ENCODE results near the gene CCR5. TPM values are rescaled to one million over a fixed set of nuclear protein-coding genes. Genes with fewer than 3 reads are reported as not detected.

The CCR5 gene
- total RNA-seq, 4 donors from 2014 or later = 0.66 to 1.7 (median 1.1) TPM

DNA sequence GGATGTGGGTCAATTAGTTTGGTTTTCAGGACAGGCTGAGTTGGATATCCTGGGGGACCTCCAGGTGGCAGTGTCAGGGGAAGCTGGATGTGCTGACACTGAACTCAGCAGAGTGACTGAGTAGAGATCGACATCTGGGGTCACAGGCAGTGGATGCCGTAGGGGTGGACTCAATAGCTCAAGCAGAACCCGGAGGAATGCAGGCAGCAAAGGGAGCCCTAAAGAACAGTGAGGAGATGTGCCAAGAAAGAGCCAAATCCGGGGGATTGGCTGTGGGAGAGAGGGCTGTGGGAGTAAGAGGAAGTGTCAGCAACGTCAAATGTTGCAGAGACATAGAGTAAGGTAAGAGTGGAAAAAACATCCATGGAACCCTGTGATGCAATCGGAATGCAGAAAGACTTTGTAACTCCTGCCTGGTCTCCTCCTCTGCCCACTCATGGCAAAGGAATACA is 24.5 kb downstream of the CCR5 start:
- Histone ChIP-seq H3K4me3 (no peak overlapping the region), H3K27ac (peak overlapping the region in 1 of 4 donors; percentile 1), H3K9me3 (no peaks in the 10 kb centered on the region), H3K27me3 (no peaks in the 10 kb centered on the region), H3K4me1 (no peaks in the 10 kb centered on the region), H3K36me3 (no peaks in the 10 kb centered on the region)
- DNase-seq = no peak
- TF ChIP-seq POLR2A (IDR thresholded peaks at IDR 0.05) = no peak
- TF ChIP-seq, protein P1, sequence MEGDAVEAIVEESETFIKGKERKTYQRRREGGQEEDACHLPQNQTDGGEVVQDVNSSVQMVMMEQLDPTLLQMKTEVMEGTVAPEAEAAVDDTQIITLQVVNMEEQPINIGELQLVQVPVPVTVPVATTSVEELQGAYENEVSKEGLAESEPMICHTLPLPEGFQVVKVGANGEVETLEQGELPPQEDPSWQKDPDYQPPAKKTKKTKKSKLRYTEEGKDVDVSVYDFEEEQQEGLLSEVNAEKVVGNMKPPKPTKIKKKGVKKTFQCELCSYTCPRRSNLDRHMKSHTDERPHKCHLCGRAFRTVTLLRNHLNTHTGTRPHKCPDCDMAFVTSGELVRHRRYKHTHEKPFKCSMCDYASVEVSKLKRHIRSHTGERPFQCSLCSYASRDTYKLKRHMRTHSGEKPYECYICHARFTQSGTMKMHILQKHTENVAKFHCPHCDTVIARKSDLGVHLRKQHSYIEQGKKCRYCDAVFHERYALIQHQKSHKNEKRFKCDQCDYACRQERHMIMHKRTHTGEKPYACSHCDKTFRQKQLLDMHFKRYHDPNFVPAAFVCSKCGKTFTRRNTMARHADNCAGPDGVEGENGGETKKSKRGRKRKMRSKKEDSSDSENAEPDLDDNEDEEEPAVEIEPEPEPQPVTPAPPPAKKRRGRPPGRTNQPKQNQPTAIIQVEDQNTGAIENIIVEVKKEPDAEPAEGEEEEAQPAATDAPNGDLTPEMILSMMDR (IDR thresholded peaks at IDR 0.05) = peak in 2 of 6 experiments; percentile 13 to 20

DNA sequence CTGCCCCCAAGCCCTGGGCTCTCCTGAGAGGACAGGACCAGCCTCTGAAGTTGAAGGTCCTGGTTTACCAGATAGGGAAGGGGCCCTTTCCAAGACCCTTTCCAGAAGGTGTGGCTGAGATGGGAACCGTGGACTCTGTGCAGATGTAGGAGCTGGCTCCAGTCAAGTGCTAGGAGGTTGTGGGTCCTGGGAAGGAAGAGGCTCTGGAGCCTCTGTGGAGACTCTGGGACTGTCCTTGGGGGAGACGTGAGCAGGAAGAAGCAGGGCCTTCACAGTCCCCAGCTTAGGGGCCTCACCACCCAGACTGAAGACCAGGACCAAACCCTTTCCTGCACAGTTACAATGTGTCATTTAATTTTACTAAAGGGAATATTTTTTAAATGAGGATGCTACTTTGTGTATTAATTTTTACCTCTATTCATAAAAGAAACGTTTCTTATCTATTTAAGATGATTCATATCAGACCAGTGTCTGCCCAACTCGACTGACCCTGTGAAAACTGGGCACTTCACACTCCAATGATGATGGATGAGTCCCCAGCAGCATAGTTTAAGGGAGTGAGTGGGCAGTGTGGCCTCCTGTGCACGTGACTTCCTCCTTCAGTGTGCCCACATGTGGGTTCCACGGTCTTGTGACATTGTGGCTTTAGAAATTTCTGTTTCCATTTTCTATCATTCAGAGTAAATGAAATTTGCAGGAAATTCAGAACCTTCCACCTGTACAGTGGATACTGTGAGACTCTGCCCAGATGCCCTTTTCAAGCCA is 25.2 kb downstream of the CCR5 start:
- TF ChIP-seq, protein P1 (IDR thresholded peaks at IDR 0.05) = no peak
- no peak for TF ChIP-seq POLR2A (IDR thresholded peaks at IDR 0.05)
- Histone ChIP-seq H3K4me3 (no peak overlapping the region), H3K9me3 (no peaks in the 10 kb centered on the region), H3K4me1 (no peaks in the 10 kb centered on the region), H3K36me3 (no peaks in the 10 kb centered on the region), H3K27me3 (no peaks in the 10 kb centered on the region), H3K27ac (peak overlapping the region in 1 of 4 donors; percentile 1)
- peak in 2 of 3 donors; percentile 46 for DNase-seq

DNA sequence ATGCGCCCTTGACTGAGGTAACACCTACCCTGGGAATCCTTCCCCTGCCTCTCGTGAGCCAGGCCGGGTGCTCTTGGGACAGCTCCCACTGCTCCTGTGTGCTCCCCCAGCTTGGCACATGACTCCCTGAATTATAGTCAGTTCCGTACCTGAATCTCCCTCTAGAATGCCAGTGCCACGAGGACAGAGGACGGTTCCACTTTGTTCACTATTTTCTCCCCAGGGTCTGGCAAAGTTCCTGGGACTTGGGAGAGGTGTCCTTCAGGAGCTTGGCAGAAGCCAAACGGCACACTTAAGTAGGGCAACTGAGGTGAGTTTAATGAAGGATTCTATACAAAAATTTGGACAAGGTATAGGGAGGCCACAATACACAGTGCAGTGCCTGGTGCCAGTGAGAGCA is 26.4 kb downstream of the CCR5 start:
- Histone ChIP-seq H3K9me3 (no peaks in the 10 kb centered on the region), H3K27me3 (no peaks in the 10 kb centered on the region), H3K4me1 (no peaks in the 10 kb centered on the region), H3K4me3 (no peak overlapping the region), H3K27ac (no peak overlapping the region), H3K36me3 (no peaks in the 10 kb centered on the region)
- TF ChIP-seq POLR2A (IDR thresholded peaks at IDR 0.05) = no peak
- TF ChIP-seq, protein P1 (IDR thresholded peaks at IDR 0.05) = no peak
- DNase-seq = no peak

DNA sequence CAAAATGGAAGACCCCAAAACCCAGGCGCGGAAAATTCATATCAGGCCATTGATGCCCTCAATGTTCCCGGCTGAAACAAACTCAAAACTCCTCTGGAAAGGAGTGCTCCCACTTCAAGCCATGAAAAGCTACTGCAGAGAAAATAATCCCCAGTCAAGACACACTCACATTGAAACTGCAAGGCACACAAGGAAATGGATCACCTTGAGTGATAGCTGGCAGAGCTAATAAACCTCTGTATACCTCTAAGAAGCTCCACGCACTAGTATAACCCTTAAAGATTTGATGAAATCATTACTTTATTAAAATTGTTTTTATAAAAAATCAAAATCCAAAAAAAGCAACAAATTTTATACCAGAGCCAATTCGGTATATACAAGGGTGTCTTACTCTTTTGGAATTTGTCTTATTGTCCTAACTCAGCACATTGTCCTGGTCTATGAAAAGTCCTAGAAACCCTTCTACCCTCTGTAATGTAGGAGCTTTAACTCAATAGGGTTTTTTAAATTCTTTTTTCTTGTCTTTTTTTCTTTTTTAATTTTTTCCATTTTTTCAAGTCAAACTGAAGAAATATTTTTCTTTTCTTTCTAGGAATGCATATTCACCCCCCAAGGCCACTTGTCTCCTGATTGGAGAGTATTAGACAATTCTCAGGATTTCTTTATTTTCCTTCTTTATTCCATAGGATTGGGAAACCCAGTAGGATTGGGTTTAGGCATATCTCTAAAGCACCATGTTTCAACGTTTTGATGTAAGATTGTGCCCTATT is 27.6 kb downstream of the CCR5 start:
- no peak for DNase-seq
- H3K36me3 ChIP-seq = no peaks in the 10 kb centered on the region
- no peak overlapping the region for H3K4me3 ChIP-seq
- TF ChIP-seq POLR2A (IDR thresholded peaks at IDR 0.05) = no peak
- TF ChIP-seq, protein P1 (IDR thresholded peaks at IDR 0.05) = no peak
- no peaks in the 10 kb centered on the region for H3K27me3 ChIP-seq
- H3K4me1 ChIP-seq = no peaks in the 10 kb centered on the region
- H3K27ac ChIP-seq = no peak overlapping the region
- no peaks in the 10 kb centered on the region for H3K9me3 ChIP-seq

DNA sequence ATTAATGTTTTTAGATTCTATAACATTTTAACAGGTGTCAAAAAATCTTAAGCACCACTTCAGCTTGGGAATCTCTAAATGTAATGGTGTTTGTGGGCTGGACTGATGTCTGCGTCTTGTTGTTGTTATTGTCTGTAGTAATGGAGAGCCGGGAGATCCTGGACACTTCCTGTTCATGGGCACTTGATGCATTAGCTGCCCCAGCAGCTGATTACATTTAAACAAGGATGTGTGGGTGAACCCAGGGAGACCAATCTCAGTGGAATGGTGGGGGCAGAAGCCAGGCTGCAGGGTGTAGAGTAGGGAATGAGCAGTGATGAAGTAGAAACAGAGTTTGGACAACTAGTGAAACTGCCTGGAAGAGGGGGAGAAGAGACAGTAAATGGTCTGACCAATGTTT is 28.4 kb downstream of the CCR5 start:
- Histone ChIP-seq H3K4me1 (no peaks in the 10 kb centered on the region), H3K36me3 (no peaks in the 10 kb centered on the region), H3K9me3 (no peaks in the 10 kb centered on the region), H3K27me3 (no peaks in the 10 kb centered on the region), H3K4me3 (no peak overlapping the region), H3K27ac (no peak overlapping the region)
- no peak for TF ChIP-seq POLR2A (IDR thresholded peaks at IDR 0.05)
- TF ChIP-seq, protein P1 (IDR thresholded peaks at IDR 0.05) = no peak
- DNase-seq = no peak

Data from Peyer's patch (tissue), 4 donors.